H9 (cell line): Measurements from ENCODE around the gene ANKRD17. TPM values are rescaled to one million over a fixed set of nuclear protein-coding genes. Genes with fewer than 3 reads are reported as not detected.

Source experiments
- DNase-seq: peaks from one replicate; pipeline ENCODE4 v3.0.0-alpha.2; 2017
- H2AFZ ChIP-seq: one replicate; pipeline ENCODE4 v1.6.1; 2013; ENCODE audit warnings: mild to moderate bottlenecking, low read length, control low read depth, moderate library complexity
- H2AK5ac ChIP-seq: 2 replicates; pipeline ENCODE4 v1.6.1; 2013; ENCODE audit warnings: low read length, control low read depth, mixed read lengths; ENCODE audit not compliant: insufficient read length
- H2BK120ac ChIP-seq: one replicate; pipeline ENCODE4 v1.6.1; 2013; ENCODE audit warnings: low read depth, mild to moderate bottlenecking, low read length, control low read depth, inconsistent platforms; ENCODE audit not compliant: poor library complexity, severe bottlenecking
- H2BK12ac ChIP-seq: 2 replicates; pipeline ENCODE4 v1.6.1; 2013; ENCODE audit warnings: low read length, control low read depth, mixed read lengths, low read depth; ENCODE audit not compliant: insufficient read length
- H2BK15ac ChIP-seq: 2 replicates; pipeline ENCODE4 v1.6.1; 2013; ENCODE audit warnings: low read depth, low read length, control low read depth
- H2BK20ac ChIP-seq: one replicate; pipeline ENCODE4 v1.6.1; 2013; ENCODE audit warnings: low read depth, mild to moderate bottlenecking, low read length, control low read depth, inconsistent platforms; ENCODE audit not compliant: poor library complexity, severe bottlenecking
- H2BK5ac ChIP-seq: 2 replicates; pipeline ENCODE4 v1.6.1; 2013; ENCODE audit warnings: low read length, control low read depth, mixed read lengths; ENCODE audit not compliant: insufficient read length
- H3K14ac ChIP-seq: 2 replicates; pipeline ENCODE4 v1.6.1; 2013; ENCODE audit warnings: low read length, control low read depth; ENCODE audit not compliant: insufficient read depth
- H3K18ac ChIP-seq: 2 replicates; pipeline ENCODE4 v1.6.1; 2013; ENCODE audit warnings: low read depth, mild to moderate bottlenecking, mixed read lengths, low read length, control low read depth; ENCODE audit not compliant: insufficient read length
- H3K23ac ChIP-seq: 2 replicates; pipeline ENCODE4 v1.6.1; 2013; ENCODE audit warnings: low read length, control low read depth, mixed read lengths, low read depth; ENCODE audit not compliant: insufficient read length
- H3K23me2 ChIP-seq: 2 replicates; pipeline ENCODE4 v1.6.1; 2013; ENCODE audit warnings: low read depth, mild to moderate bottlenecking, mixed read lengths, low read length, control low read depth; ENCODE audit not compliant: insufficient read length, poor library complexity, severe bottlenecking
- H3K27ac ChIP-seq: 2 replicates; pipeline ENCODE4 v1.5.1; 2013; ENCODE audit warnings: low read length, control low read depth, mixed read lengths, low read depth; ENCODE audit not compliant: insufficient read length
- H3K27me3 ChIP-seq: 2 replicates; pipeline ENCODE4 v1.6.1; 2013; ENCODE audit warnings: low read length, control low read depth, inconsistent platforms; ENCODE audit not compliant: insufficient read depth
- H3K4ac ChIP-seq: 2 replicates; pipeline ENCODE4 v1.6.1; 2013; ENCODE audit warnings: low read depth, mild to moderate bottlenecking, control low read depth, inconsistent platforms, low read length, moderate library complexity
- H3K4me1 ChIP-seq: 2 replicates; pipeline ENCODE4 v1.6.1; 2013; ENCODE audit warnings: low read length, control low read depth, inconsistent platforms; ENCODE audit not compliant: insufficient read depth
- H3K4me2 ChIP-seq: 2 replicates; pipeline ENCODE4 v1.6.1; 2013; ENCODE audit warnings: low read length, control low read depth, mixed read lengths; ENCODE audit not compliant: insufficient read length, insufficient read depth
- H3K56ac ChIP-seq: 2 replicates; pipeline ENCODE4 v1.6.1; 2013; ENCODE audit warnings: low read depth, mild to moderate bottlenecking, mixed read lengths, low read length, control low read depth; ENCODE audit not compliant: insufficient read length
- H3K79me1 ChIP-seq: 2 replicates; pipeline ENCODE4 v1.6.1; 2013; ENCODE audit warnings: low read depth, mild to moderate bottlenecking, moderate library complexity, low read length, control low read depth, inconsistent platforms; ENCODE audit not compliant: insufficient read depth, poor library complexity, severe bottlenecking
- H3K79me2 ChIP-seq: 2 replicates; pipeline ENCODE4 v1.6.1; 2013; ENCODE audit warnings: low read length, control low read depth, inconsistent platforms; ENCODE audit not compliant: insufficient read depth
- H3K9ac ChIP-seq: 2 replicates; pipeline ENCODE4 v1.6.1; 2013; ENCODE audit warnings: low read length, control low read depth, mixed read lengths; ENCODE audit not compliant: insufficient read length; ENCODE audit errors: extremely low read depth
- H3K9me3 ChIP-seq: one replicate; pipeline ENCODE4 v1.6.1; 2013; ENCODE audit warnings: low read depth, low read length, inconsistent platforms; ENCODE audit not compliant: control insufficient read depth
- H3T11ph ChIP-seq: one replicate; pipeline ENCODE4 v1.6.1; 2013; ENCODE audit warnings: mild to moderate bottlenecking, low read length, control low read depth, inconsistent platforms
- H4K20me1 ChIP-seq: one replicate; pipeline ENCODE4 v1.6.1; 2013; ENCODE audit not compliant: control insufficient read depth, insufficient read length, insufficient read depth
- H4K5ac ChIP-seq: 2 replicates; pipeline ENCODE4 v1.6.1; 2013; ENCODE audit warnings: low read depth, mild to moderate bottlenecking, mixed read lengths, low read length, control low read depth; ENCODE audit not compliant: insufficient read length
- H4K8ac ChIP-seq: replicated peaks from 2 replicates; pipeline ENCODE4 v1.6.1; 2013; ENCODE audit warnings: low read length, control low read depth, mixed read lengths, low read depth; ENCODE audit not compliant: insufficient read length
- H4K91ac ChIP-seq: 2 replicates; pipeline ENCODE4 v1.6.1; 2013; ENCODE audit warnings: low read depth, mild to moderate bottlenecking, moderate library complexity, mixed read lengths, low read length, control low read depth; ENCODE audit not compliant: insufficient read length
- H3K27ac Mint-ChIP-seq, 3 experiments: 2 replicates in 2 of 3; 3 replicates in 1 of 3; pipeline ENCODE4 v1.8.0; 2020 to 2021; ENCODE audit warnings: mixed read lengths in 3 of 3, mild to moderate bottlenecking in 1 of 3, moderate library complexity in 1 of 3
- H3K27me3 Mint-ChIP-seq: 2 replicates; pipeline ENCODE4 v1.8.0; 2021; ENCODE audit warnings: low read depth, mild to moderate bottlenecking, moderate library complexity, mixed read lengths
- H3K36me3 Mint-ChIP-seq, 3 experiments: 2 replicates in 2 of 3; 3 replicates in 1 of 3; pipeline ENCODE4 v1.8.0; 2020 to 2021; ENCODE audit warnings: low read depth in 3 of 3, mixed read lengths in 3 of 3; ENCODE audit not compliant: insufficient read depth in 1 of 3
- H3K4me1 Mint-ChIP-seq, 2 experiments: 2 replicates each; pipeline ENCODE4 v1.8.0; 2020; ENCODE audit warnings: mixed read lengths in 2 of 2
- H3K4me3 Mint-ChIP-seq, 2 experiments: 2 replicates in 1 of 2; 3 replicates in 1 of 2; pipeline ENCODE4 v1.8.0; 2020 to 2021; ENCODE audit warnings: mild to moderate bottlenecking in 2 of 2, mixed read lengths in 2 of 2, moderate library complexity in 1 of 2
- H3K9me3 Mint-ChIP-seq, 2 experiments: 2 replicates in 1 of 2; 3 replicates in 1 of 2; pipeline ENCODE4 v1.8.0; 2020; ENCODE audit warnings: mild to moderate bottlenecking in 2 of 2, mixed read lengths in 2 of 2, moderate library complexity in 1 of 2
- CTCF ChIP-seq: fragments of 200-600 bp; sonication (generic); conservative IDR thresholded peaks from 3 replicates; pipeline ENCODE4 v1.8.0; 2021; ENCODE audit warnings: antibody characterized with exemption, mild to moderate bottlenecking
- WGBS: extraction: QIAGEN DNeasy Blood & Tissue Kit; methylation state at CpG from one replicate; pipeline ENCODE4 v1.1.7; 2013; ENCODE audit warnings: missing lambda C conversion rate, low lambda C conversion rate, mixed read lengths; ENCODE audit not compliant: insufficient read length; ENCODE audit errors: extremely low coverage; 5-methylcytosine and 5-hydroxymethylcytosine counted together
- total RNA-seq: library from RNA; stranded (reverse); gene quantifications from 2 replicates; pipeline ENCODE4 v1.2.1, GENCODE V29; 2021

ANKRD17 gene
- total RNA-seq, 1 experiment from 2014 or later = 82.4 TPM

- Histone ChIP-seq H3K27me3 (no peaks in the 10 kb centered on the region), H2BK15ac (no peak overlapping the region), H2AFZ (no peak overlapping the region), H2AK5ac (no peak overlapping the region), H4K91ac (no peak overlapping the region), H3K56ac (no peak overlapping the region), H3K23me2 (no peaks in the 10 kb centered on the region), H3T11ph (no peak overlapping the region), H2BK20ac (no peak overlapping the region), H2BK5ac (no peak overlapping the region), H3K79me1 (no peaks in the 10 kb centered on the region), H3K14ac (no peak overlapping the region), H3K4me2 (no peak overlapping the region), H3K18ac (no peak overlapping the region), H3K4me1 (no peaks in the 10 kb centered on the region), H2BK120ac (no peak overlapping the region), H4K5ac (no peak overlapping the region), H3K23ac (no peak overlapping the region), H2BK12ac (no peak overlapping the region), H3K9me3 (no peaks in the 10 kb centered on the region), H3K4ac (no peak overlapping the region), H4K20me1 (no peaks in the 10 kb centered on the region), H3K9ac (no peak overlapping the region), H3K79me2 (no peaks in the 10 kb centered on the region), H3K27ac (no peak overlapping the region), H4K8ac (no peak overlapping the region)
- DNase-seq = no peak
- Mint-ChIP-seq H3K27me3 (no peaks in the 10 kb centered on the region), H3K4me3 (no peak overlapping the region), H3K27ac (no peak overlapping the region), H3K9me3 (no peaks in the 10 kb centered on the region), H3K4me1 (no peaks in the 10 kb centered on the region), H3K36me3 (peaks cover 18 to 61% (median 45%) of the 10 kb centered on the region in 3 experiments)
- no CpG with 5 or more reads among the region's 6 CpGs for WGBS
- TF ChIP-seq CTCF = no peak
Measured at GRCh38 chr4:73086095-73086868, 172.3 kb downstream of the ANKRD17 start.
